IPS-18c (cell line): ENCODE results near the gene SF3B2.
"Not testable (repeated sequence)": the region's sequence is repeated elsewhere in the genome, so short reads cannot be mapped to it uniquely, and the experiment has no call there.

Experiments used
- H3K4me3 ChIP-seq: 2 replicates; pipeline ENCODE4 v1.7.0; 2013; ENCODE audit warnings: low read depth, mild to moderate bottlenecking, low read length, moderate library complexity; ENCODE audit not compliant: insufficient read depth
- H3K9me3 ChIP-seq: one replicate; pipeline ENCODE4 v1.6.1; 2013; ENCODE audit warnings: mild to moderate bottlenecking, low read length, moderate library complexity; ENCODE audit not compliant: control insufficient read depth, insufficient read depth

SF3B2 gene

DNA sequence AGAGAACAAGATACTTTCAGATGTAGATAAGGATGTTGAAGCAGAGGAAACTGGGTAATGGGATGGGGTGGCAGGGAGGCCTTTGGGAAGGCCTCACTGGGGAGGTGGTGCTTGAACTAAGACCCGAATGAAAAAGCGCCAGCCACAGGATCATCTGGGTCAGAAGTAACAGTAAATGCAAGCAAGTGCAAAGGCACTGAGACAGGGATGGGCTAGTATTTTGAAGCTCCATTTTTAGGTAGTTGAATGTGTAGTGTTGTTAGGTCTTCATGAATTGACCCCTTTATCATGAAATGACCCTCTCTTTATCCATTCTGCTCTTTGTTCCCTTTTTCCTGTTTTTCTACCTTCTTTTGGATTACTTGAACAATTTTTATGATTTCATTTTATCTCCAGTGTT is 11.7 kb downstream of the SF3B2 start:
- Histone ChIP-seq H3K4me3 (no peak overlapping the region), H3K9me3 (peaks cover 3% of the 10 kb centered on the region)

DNA sequence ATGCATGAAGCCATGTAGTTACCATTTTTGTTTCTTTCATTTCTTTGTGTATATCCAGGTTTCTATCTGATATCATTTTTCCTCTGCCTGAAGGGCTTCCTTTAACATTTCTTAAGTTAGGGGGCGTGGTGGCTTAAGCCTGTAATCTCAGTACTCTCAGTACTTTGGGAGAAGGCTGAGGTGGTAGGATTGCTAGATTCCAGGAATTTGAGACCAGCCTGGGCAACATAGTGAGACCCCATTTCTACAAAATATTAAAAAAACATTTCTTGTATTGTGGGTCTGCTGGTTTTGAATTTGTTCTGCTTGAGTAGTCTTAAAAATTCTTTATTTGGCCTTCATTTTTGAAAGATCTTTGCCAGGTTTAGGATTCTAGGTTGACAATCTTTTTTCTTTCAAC is 12.4 kb downstream of the SF3B2 start:
- Histone ChIP-seq H3K9me3 (peaks cover 3% of the 10 kb centered on the region), H3K4me3 (no peak overlapping the region)

DNA sequence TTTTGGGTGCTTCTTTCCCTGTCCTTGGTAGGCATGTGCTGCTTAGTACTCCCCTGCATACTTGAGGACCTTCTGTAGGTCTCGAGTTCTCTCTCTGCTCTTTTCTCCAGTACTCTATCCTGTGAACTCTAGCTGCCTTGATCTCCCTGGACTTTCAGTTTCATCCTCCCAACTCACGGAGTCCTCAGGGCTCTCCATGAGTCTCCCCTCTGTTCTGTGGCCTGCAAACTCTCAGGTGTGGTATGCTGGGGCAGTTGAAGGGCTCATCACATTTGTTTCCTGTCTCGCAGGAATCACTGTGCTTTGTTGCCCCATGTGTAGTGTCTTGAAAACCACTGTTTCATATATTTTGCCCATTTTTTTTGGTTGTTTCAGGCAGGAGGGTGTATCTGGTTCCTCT is 14.6 kb downstream of the SF3B2 start:
- Histone ChIP-seq H3K4me3 (no peak overlapping the region), H3K9me3 (peaks cover 3% of the 10 kb centered on the region)

DNA sequence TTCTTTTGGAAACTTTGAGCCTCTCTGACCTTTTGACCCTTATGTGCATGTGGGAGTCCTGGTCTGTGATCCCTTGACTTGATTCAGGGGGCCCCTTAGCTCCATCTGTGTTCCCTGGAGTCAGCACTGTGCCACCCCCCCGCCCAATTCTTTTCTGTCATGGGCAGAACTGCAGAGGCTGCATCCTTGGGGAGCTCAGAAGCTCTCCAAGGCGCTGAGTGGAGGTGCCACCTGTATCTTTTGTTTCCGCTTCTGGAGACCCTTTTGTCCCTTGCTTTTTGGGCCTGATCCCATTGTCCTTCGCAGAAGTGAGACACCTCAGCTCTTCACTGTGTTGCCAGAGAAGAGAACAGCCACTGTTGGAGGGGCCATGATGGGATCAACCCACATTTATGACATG is 15.5 kb downstream of the SF3B2 start:
- Histone ChIP-seq H3K4me3 (no peak overlapping the region), H3K9me3 (peaks cover 3% of the 10 kb centered on the region)

DNA sequence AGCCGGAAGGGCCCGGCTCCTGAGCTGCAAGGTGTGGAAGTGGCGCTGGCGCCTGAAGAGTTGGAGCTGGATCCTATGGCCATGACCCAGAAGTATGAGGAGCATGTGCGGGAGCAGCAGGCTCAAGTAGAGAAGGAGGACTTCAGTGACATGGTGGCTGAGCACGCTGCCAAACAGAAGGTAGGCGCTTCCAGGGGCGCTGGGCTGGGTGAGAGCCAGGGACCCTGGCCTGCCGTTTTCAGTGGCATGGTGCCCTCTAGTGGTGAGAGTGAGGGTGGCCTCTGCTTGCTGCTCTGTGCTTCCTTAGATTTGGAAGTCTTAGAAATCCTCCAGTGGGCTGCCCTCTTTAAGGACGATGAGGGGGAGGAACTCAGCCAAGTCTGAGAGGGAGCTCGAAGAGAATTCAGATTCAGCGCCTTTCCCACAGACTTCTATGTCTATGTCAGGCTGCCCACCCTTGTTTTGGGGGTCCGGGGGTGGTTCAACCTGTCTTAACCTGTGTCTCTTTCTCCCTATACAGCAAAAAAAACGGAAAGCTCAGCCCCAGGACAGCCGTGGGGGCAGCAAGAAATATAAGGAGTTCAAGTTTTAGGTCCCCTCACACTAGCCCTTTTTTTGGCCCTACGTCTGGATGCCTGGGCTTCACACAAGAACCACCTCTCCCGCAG is 16.1 kb downstream of the SF3B2 start:
- Histone ChIP-seq H3K9me3 (peaks cover 3% of the 10 kb centered on the region), H3K4me3 (no peak overlapping the region)

DNA sequence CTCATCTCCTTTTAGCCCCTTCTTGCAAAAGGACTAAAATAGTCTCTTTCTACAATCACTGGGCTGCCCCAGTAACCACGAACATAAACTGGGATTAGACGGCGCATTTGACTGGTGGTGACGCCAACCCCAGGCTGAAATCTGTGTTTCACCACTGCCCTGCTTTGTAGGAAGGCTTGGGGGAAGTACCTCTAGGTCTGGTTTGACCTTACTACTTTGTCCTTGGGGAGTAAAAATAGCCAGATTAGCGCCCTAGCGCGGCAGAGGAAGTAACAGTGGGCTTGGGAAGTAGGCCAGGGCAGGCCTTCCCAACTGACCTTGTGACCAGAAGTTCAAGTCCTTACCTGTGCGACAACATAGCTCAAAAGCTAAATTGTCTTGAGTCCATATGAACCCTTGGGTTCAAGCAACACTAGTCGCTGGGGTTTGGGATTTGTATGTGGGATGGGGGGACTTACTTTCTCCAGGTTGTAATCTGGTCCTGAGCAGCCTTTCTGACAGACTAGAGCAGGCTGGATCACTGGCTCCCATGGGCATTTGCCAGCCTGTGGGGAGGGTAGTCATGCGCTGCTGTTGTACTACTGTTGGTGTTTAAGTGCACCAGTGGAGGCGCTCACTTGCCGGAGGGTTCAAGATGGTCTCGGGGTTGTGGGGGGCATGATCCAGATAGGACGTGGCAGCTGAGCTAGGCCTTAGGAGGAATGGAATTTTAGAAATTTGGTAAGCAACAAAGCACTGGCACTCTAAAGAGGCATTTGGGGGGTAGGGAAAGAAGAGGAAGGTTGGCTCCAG is 17.0 kb downstream of the SF3B2 start:
- H3K4me3 ChIP-seq: peak overlapping the region; percentile 59; the same call in 1 of the 2 replicates
- no peaks in the 10 kb centered on the region for H3K9me3 ChIP-seq

DNA sequence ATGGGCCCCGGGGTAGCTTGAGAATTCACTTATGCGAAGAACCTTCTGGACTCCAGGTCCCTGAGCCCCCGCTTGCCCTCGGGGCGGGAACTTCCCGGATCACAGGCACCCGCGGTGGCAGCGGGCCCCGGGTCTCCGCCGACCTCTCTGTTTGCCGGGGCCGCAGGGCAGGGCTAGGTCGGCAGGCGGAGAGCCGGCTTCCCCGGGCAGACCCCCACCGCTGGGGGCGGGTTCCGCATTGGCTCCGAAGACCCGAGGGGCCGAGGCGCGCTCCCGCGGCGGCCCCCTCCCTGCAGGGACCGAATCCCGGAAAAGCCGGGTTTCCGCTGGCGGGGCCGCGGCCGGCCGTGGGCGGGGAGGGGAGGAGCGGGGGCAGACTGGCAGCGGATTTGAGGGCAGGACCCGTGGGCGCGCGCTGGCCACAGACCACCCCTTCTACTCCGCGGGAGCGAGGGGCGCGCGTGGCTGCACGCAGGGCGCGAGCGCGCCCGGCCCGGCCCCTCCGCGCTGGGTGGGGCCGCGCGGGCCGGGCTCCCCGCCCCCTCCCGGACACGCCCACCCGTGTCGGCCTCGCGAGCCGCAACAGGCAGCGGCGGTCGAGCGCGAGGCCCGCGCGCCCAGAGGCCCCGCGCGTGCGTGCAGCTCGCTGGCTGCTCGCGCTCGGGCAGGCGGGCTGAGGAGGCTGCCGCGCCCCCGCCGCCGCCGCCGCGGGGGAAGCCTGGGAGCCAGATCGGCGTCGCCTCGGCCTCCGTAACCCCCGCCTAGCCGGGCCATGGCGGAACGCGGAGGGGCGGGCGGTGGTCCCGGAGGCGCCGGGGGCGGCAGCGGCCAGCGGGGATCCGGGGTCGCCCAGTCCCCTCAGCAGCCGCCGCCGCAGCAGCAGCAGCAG is 17.8 kb downstream of the SF3B2 start, which contains the start of gene PACS1:
Gene PACS1 (plus strand): TSS at position 558 of the 889 bp plus-strand sequence. CDS start 215 bp downstream, at position 773.
- Histone ChIP-seq H3K4me3 (peak within 1 kb of the TSS; percentile 78), H3K9me3 (no peaks in the 10 kb centered on the region)

DNA sequence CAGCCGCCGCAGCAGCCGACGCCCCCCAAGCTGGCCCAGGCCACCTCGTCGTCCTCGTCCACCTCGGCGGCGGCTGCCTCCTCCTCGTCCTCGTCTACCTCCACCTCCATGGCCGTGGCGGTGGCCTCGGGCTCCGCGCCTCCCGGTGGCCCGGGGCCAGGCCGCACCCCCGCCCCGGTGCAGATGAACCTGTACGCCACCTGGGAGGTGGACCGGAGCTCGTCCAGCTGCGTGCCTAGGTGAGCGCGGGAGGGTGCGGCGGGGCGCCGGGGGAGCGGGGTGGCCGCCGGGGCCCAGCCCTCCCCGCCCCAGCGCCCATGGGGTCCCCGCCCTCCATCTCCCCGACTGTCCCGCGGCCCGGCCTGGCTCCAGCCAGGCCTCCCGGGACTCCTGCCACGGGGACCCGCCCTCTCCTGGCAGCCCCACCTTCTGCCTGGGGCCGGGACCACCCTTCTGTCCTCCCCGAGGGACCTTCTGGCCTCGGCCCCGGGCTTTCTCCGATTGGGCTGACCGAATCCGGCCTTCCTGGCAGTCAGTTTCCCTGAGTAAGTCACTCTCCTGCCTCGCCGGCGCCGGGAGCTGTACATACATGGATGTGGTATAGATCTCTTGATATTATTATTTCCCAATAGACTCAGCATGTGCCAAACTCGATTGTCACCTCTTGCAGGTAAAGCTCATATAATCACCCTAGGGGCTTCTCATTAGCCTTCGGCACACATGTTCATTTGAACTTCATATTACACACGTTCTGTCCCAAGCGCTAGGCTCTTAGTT is 18.6 kb downstream of the SF3B2 start:
- Histone ChIP-seq H3K4me3 (peak overlapping the region; percentile 78), H3K9me3 (no peaks in the 10 kb centered on the region)

DNA sequence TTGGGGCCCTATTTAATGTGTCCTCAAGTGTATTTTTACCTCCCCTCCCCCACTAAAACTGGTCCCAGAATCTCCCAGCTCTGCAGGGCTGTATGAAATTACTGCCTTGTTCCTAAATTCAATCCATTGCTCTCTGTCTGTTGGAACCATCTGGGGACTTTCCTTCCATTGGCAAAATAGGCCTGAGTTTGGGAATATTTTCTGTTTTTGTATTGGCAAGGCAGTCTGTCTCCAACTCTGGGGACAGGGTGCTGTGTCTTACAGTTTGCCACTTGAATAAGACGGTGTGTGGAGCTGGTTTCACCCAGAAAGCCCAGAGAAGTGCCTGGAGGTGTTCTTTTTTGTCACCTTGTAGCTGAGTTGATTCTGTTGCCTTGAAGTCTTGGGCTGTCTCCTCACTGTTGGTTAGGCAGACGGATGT is 19.2 kb downstream of the SF3B2 start:
- peak overlapping the region; percentile 78 for H3K4me3 ChIP-seq
- H3K9me3 ChIP-seq: no peaks in the 10 kb centered on the region

DNA sequence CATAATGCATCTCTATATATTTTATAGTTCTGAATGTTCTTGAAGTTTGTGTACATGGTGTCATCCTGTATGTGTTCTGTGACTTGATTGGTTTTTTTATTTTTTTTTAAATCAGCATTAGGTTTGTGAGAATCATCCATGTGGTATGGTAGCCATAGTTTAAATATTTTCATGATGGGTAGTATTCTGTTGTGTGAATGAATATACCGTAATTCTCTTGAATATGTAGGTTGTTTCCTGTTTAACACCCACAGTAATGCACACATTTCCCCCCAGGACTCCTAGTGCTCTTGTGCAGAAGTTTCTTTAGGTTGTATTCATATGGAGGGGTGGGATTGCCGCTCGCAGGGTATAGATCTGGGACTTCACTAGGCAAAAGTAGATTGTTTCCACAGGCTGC is 19.9 kb downstream of the SF3B2 start:
- H3K4me3 ChIP-seq: no peak overlapping the region

DNA sequence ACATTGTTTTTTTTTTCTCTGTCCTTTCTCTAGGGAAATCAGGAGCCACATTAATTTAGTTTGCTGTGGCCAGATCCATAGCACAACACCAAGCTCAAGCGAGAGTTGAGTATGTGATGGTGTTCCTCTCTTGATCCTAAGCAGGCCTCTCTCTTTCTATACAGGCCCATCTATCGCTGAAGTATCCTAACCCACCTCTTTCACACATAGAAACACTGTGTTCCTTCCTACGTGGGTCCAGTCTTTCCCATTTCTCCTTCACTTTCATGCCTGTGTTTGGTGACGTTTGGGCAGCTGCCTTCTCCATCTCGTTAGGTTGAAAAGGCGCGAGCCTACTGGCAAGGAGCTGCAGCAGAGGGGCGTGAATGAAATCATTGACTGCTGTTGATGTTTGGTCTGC is 20.4 kb downstream of the SF3B2 start:
- no peaks in the 10 kb centered on the region for H3K9me3 ChIP-seq
- no peak overlapping the region for H3K4me3 ChIP-seq

More for the DNA sequence above, 19.9 kb downstream of the SF3B2 start:
- H3K9me3 ChIP-seq: no peaks in the 10 kb centered on the region

DNA sequence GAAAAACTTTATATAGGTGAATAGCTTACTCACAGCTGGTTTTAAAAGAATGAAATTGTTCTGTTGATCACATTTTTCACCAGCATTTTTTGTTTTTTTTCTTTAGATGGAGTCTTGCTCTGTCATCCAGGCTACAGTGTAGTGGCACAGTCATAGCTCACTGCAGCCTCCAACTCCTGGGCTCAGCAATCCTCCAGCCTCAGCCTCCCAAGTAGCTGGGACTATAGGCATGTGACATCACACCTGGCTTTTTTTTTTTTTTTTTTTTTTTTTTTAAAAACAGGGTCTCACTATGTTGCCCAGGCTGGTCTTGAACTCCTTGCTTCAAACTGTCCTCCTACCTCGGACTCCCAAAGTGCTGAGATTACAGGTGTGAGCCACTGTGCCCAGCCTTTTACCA is 21.5 kb downstream of the SF3B2 start:
- Histone ChIP-seq H3K9me3 (no peaks in the 10 kb centered on the region), H3K4me3 (no peak overlapping the region)

DNA sequence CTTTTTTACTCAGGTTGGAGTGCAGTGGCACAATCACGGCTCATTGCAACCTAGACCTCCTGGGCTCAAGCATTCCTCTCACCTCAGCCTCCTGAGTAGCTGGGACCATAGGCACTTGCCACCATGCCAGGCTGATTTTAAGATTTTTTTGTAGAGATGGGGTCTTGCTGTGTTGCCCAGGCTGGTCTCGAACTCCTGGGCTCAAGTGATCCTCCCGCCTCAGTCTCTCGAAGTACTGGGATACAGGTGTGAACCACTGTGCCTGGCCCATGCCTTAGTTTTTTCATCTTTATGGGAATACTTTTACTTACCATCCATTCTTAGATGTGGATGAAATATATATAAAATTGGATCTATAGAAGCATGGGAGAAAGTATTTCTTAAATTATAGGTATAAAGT is 23.1 kb downstream of the SF3B2 start:
- no peak overlapping the region for H3K4me3 ChIP-seq
- no peaks in the 10 kb centered on the region for H3K9me3 ChIP-seq

DNA sequence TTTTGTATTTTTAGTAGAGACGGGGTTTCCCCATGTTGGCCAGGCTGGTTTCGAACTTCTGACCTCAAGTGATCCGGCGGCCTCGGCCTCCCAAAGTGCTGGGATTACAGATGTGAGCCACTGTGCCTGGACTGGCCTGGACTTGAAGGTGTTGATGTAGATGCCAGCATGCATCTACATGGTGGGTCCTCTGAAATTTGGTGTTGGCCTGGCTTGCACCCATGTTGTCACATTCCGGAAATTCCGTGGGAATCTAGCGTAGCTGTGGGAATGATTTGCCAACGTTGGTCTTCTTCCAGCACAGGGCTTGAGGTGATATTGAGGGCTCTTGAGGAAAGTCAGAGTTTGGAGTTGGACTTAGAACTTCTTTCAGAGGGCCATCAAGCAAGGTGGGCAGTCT is 24.4 kb downstream of the SF3B2 start:
- no peaks in the 10 kb centered on the region for H3K9me3 ChIP-seq
- no peak overlapping the region for H3K4me3 ChIP-seq

DNA sequence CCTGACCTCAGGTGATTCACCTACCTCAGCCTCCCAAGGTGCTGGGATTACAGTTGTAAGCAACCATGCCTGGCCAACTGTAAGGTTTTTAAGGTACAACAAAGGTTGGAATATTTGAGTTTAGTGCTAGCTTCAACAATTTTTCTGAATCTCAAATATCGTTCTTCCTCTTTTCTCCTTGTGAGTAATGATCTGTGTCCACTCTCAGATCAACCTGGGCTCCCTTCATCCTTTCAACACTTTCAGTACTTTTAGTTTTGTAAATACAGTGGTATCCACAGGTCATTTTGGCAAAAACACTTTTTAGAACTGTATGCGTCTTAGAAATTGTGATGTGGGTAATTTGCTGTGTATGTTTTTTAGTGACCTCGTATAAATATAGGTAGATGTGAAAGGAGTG is 25.8 kb downstream of the SF3B2 start:
- Histone ChIP-seq H3K9me3 (no peaks in the 10 kb centered on the region), H3K4me3 (no peak overlapping the region)

DNA sequence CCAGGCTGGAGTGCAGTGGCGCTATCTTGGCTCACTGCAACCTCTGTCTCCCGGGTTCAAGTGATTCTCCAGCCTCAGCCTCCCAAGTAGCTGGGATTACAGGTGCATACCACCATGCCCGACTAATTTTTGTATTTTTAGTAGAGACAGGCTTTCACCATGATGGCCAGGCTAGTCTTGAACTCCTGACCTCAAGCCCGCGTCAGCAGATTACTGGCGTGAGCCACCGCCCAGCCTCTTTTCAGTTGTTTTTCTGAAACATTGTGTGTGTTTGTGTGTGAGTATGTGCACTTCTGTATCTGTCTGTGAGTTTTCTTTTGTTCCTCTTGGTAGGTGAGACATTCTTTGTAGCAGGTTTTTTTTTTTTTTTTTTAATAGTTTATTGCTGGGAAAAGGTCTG is 26.8 kb downstream of the SF3B2 start:
- not testable (repeated sequence) for H3K4me3 ChIP-seq, H3K9me3 ChIP-seq
